Measurements from ENCODE around the gene CES4A. TPM values are rescaled to one million over a fixed set of nuclear protein-coding genes. Genes with fewer than 3 reads are reported as not detected.
A peak's percentile ranks its signal among the peaks of the same experiment; 100 is the strongest.

Gene CES4A
- total RNA-seq, 4 donors from 2014 or later = 4.8 to 9.6 (median 6.4) TPM

- no peaks in the 10 kb centered on the region for H3K27me3 ChIP-seq
- H3K27ac ChIP-seq = peak overlapping the region in 3 of 4 donors; percentile 24 to 71 (median 42)
- no peak overlapping the region for H3K4me3 ChIP-seq
- H3K36me3 ChIP-seq = peaks cover 0 to 22% (median 0%) of the 10 kb centered on the region in 3 donors
- 58 to 61% methylated on average over 4 of the region's 4 CpGs for WGBS, 2 donors
- peaks cover 0 to 30% (median 5%) of the 10 kb centered on the region in 3 donors for H3K4me1 ChIP-seq
- intact Hi-C loops (cut with DNase I) = no loop called here
- no peak for TF ChIP-seq POLR2A (IDR thresholded peaks at IDR 0.05)
- TF ChIP-seq, protein P1, sequence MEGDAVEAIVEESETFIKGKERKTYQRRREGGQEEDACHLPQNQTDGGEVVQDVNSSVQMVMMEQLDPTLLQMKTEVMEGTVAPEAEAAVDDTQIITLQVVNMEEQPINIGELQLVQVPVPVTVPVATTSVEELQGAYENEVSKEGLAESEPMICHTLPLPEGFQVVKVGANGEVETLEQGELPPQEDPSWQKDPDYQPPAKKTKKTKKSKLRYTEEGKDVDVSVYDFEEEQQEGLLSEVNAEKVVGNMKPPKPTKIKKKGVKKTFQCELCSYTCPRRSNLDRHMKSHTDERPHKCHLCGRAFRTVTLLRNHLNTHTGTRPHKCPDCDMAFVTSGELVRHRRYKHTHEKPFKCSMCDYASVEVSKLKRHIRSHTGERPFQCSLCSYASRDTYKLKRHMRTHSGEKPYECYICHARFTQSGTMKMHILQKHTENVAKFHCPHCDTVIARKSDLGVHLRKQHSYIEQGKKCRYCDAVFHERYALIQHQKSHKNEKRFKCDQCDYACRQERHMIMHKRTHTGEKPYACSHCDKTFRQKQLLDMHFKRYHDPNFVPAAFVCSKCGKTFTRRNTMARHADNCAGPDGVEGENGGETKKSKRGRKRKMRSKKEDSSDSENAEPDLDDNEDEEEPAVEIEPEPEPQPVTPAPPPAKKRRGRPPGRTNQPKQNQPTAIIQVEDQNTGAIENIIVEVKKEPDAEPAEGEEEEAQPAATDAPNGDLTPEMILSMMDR (IDR thresholded peaks at IDR 0.05) = no peak
- H3K9me3 ChIP-seq = no peaks in the 10 kb centered on the region
- no peak for DNase-seq
Observed at GRCh38 chr16:67055712-67056487, 67.5 kb downstream of the CES4A start.

Small RNAs within 50 kb of the gene (small RNA-seq; reads per million reads assigned to genes)
- 0 to 0.15 (median 0) reads per million in 4 donors for gene RN7SL543P

Other genes with a start within 250 kb of the CES4A start
- gene DYNC1LI2, start 237.0 kb upstream of the CES4A start, total RNA-seq = 100 to 1,000 TPM in 1 of 4 donors, 10 to 100 TPM in 3; 66.4 to 140 (median 86.2) TPM
- not detected for gene TERB1, start 187.0 kb upstream of the CES4A start, total RNA-seq
- gene NAE1, start 157.6 kb upstream of the CES4A start, total RNA-seq = 10 to 100 TPM; 31.4 to 74.7 (median 45.7) TPM
- gene CA7, start 144.2 kb upstream of the CES4A start, total RNA-seq = not detected
- gene PDP2, start 108.1 kb upstream of the CES4A start, total RNA-seq = 10 to 100 TPM in 2 of 4 donors, 1 to 10 TPM in 2; 4.1 to 12.9 (median 9.4) TPM
- 1 to 10 TPM; 1.9 to 6.3 (median 4.1) TPM for gene CDH16, start 69.7 kb upstream of the CES4A start, total RNA-seq
- 100 to 1,000 TPM in 2 of 4 donors, 10 to 100 TPM in 2; 68.7 to 208 (median 129) TPM for gene RRAD, start 63.1 kb upstream of the CES4A start, total RNA-seq
- gene CIAO2B, start 54.2 kb upstream of the CES4A start, total RNA-seq = 100 to 1,000 TPM; 112 to 153 (median 126) TPM
- gene CES2, start 53.1 kb upstream of the CES4A start, total RNA-seq = 100 to 1,000 TPM; 120 to 250 (median 170) TPM
- 1 to 10 TPM; 1.5 to 7.1 (median 3.6) TPM for gene CES3, start 27.3 kb upstream of the CES4A start, total RNA-seq
- 10 to 100 TPM; 26.0 to 59.3 (median 41.9) TPM for gene CBFB, start 40.6 kb downstream of the CES4A start, total RNA-seq
- gene PHAF1, start 121.4 kb downstream of the CES4A start, total RNA-seq = 10 to 100 TPM; 14.2 to 22.5 (median 19.3) TPM
- 10 to 100 TPM in 2 of 4 donors, 1 to 10 TPM in 2; 4.1 to 13.1 (median 8.4) TPM for gene B3GNT9, start 162.4 kb downstream of the CES4A start, total RNA-seq
- 10 to 100 TPM; 27.7 to 39.8 (median 35.5) TPM for gene TRADD, start 171.3 kb downstream of the CES4A start, total RNA-seq
- 10 to 100 TPM in 3 of 4 donors, 1 to 10 TPM in 1; 10.0 to 34.5 (median 19.9) TPM for gene FBXL8, start 171.4 kb downstream of the CES4A start, total RNA-seq
- gene HSF4, start 176.2 kb downstream of the CES4A start, total RNA-seq = 10 to 100 TPM in 3 of 4 donors, 1 to 10 TPM in 1; 3.7 to 59.5 (median 19.6) TPM
- gene NOL3, start 181.9 kb downstream of the CES4A start, total RNA-seq = 10 to 100 TPM; 25.1 to 56.1 (median 36.7) TPM
- gene MATCAP1, start 195.4 kb downstream of the CES4A start, total RNA-seq = 10 to 100 TPM in 3 of 4 donors, 1 to 10 TPM in 1; 8.8 to 18.8 (median 13.4) TPM
- 1 to 10 TPM; 1.1 to 2.3 (median 1.4) TPM for gene EXOC3L1, start 201.5 kb downstream of the CES4A start, total RNA-seq
- 10 to 100 TPM; 66.1 to 96.9 (median 81.9) TPM for gene E2F4, start 203.6 kb downstream of the CES4A start, total RNA-seq
- gene ELMO3, start 210.5 kb downstream of the CES4A start, total RNA-seq = 10 to 100 TPM; 30.1 to 35.9 (median 32.9) TPM
- 10 to 100 TPM; 24.4 to 36.0 (median 31.7) TPM for gene TMEM208, start 238.5 kb downstream of the CES4A start, total RNA-seq